Camera-type eye (tissue), 1 donor: ENCODE results near the gene PMM1. TPM values are rescaled to one million over a fixed set of nuclear protein-coding genes. Genes with fewer than 3 reads are reported as not detected.

Source experiments
- total RNA-seq: library from RNA; depleted of rRNA; stranded (reverse); fragments of >200 nt; gene quantifications from one replicate; pipeline ENCODE4 v1.2.3, GENCODE V29; 2014

PMM1 gene
- total RNA-seq, result 18.6 TPM

DNA sequence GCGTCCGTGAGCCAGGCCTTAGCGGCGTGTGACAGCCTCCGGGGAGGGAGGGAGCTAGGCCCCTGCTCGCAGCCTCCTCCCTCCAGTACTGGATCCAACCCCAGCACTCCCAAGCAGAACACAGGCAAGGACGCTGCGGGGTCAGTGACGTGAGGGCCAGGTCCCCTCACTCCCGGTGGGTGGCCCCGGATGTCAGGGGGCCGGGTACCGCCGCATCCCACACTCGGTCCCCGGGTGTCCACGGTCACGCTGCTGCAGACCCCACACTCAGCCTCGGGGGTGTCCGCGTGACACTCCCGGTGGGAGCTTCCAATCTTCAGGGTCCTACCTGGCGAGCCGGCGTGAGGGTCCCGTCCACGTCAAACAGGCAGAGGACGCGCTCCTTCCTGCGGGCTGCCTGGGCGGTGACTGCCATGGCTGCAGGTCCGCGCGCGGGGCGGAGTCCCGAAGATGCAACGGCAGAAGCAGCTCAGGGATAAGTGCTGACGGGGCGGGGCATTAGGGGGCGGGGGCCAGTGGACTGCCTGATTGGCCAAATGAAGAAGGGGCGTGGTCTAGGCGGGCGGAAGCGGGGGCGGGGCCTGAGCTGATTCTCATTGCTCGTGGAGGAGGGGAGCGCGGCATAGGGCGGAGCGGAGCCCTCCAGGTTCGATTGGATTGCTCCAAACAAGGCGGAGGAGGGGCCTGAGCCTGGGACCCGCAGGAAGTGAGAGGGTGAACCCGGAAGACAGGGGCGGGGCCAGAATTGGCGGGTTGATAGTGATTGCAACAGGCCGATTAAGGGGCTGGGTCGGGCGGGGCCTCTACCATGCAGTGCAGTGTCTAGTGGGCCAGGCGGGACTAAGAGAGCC lies at the start of gene PMM1:
Gene PMM1, minus strand, starts transcription at position 450 of the 851 bp plus-strand sequence. Its CDS starts 35 bp downstream, at position 415.

DNA sequence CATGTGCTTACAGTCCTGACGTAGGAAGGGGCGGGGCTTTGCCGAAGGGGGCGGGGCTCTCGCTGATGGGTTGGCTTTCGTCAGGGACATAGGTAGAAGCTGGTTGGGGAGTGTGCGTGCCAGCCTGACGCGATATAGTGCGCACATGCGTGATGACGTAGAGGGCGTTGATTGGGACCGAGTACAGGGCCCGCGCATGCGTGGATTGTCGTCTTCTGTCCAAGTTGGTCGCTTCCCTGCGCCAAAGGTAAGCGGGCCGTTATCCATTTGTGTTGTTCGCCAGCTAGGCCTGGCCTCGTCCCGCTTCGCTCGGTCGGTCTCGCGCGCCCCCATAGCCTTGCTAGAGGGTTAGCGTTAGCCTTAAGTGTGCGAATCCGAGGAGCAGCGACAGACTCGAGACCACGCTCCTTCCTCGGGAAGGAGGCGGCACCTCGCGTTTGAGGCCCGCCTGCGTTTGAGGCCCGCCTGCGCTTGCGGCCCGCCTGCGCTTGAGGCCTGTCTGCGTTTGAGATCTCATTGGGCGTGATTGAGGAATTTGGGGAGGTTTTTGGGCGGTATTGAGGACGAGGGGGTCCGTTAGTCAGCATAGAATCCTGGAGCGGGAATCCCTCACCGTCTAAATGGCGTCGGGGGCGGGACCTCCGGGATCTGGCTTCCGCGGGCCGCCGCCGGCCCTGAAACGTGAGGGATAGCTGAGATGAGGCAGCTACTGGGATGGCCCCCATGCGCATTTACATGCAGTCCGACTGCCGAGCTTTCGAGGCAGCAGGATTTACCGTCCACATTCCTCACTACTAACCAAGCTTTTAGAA lies 31.7 kb upstream of the PMM1 start, which contains the start of gene XRCC6:
Gene XRCC6, plus strand, starts transcription at position 197 of the 812 bp plus-strand sequence. CDS start 710 bp downstream, outside the sequence.

DNA sequence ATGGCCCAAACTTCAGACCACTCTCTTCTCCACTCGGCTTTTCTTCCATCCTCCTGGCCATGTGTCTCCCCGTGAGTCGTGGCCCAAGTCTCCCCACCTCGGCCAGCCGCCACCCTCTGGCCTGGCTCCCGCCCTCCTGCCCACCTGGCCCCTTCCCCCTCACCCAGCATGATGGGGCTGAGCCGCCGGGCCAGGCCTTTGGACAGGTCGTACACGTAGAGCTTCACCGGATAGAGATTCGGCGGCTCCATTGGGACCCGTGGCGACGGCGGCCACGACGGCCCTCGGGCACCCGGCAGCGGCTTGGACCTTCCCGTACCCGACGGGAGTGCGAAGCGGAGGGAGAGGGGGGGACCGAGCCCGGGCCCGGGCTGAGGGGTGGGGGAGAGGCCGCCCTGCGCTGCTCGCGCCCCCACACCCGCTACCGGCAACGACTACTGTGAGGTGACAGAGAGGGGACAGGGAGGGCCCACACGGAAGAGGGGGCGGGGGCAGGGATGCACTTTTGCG lies 31.0 kb upstream of the PMM1 start, which contains the start of gene DESI1:
Gene DESI1, minus strand, starts transcription at position 455 of the 510 bp plus-strand sequence. Its CDS starts 204 bp downstream, at position 251.

DNA sequence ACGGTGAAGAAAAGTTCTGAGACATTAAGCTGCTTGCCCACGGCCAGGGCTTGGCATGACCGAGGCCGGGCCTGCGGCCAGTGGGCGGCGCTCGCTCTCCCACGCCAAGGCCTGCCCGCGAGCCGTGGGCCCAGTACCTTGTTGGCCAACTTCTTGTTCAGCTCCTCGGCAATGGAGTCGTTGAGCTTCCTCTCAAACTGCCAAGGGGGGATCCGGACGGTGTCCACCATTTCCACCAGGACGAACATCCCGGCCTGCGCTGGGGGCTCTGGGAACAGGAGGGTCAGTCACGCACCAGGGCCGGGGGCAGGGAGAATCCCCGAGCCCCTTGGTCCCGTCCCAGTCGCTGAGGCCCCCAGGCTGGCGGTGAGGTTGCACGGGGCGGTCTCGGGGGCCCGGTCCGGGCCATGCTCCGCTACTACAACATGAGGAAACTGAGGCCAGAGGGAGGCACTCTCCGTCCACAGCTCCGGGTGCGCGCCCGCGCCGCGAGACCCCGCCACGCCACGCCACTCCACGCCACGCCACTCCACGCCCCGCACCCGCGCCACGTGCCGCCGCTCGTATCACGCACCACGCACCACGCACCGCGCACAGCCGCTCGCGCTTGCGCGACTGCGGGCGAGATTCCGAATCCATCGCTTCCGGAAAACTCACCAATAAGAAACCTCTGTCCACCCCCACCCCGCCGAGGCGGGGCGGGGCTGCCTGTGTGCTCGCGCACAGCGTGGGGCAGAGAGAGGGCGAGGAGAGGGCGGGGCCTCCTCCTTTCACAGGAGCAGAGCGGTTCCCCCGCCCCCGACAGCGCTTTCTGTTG lies 45.6 kb downstream of the PMM1 start, which contains the start of gene POLR3H:
Gene POLR3H, minus strand, starts transcription at position 617 of the 817 bp plus-strand sequence. Its CDS starts 369 bp downstream, at position 248.

Other genes starting within 250 kb of the PMM1 start
- gene TEF, start 207.9 kb downstream of the PMM1 start, total RNA-seq, result 25.1 TPM
- gene TOB2, start 143.0 kb downstream of the PMM1 start, total RNA-seq, result 53.4 TPM
- gene PHF5A, start 121.1 kb downstream of the PMM1 start, total RNA-seq, result 37.9 TPM
- 88.2 TPM for gene ACO2, start 120.7 kb downstream of the PMM1 start, total RNA-seq
- 22.3 TPM for gene POLR3H, start 45.4 kb downstream of the PMM1 start, total RNA-seq
- gene CSDC2, start 28.8 kb downstream of the PMM1 start, total RNA-seq, result 4.8 TPM
- gene DESI1, start 31.2 kb upstream of the PMM1 start, total RNA-seq, result 18.5 TPM
- gene XRCC6, start 31.5 kb upstream of the PMM1 start, total RNA-seq, result 246 TPM
- gene SNU13, start 99.0 kb upstream of the PMM1 start, total RNA-seq, result 75.9 TPM
- gene MEI1, start 109.7 kb upstream of the PMM1 start, total RNA-seq, result 0.82 TPM
- gene CCDC134, start 210.8 kb upstream of the PMM1 start, total RNA-seq, result 33.7 TPM
- 67.0 TPM for gene SREBF2, start 243.3 kb upstream of the PMM1 start, total RNA-seq